Measurements from ENCODE around the gene TECR.

Gene TECR

GRCh38 chr19:14528419-14529253 lies 758 bp upstream of the TECR start:
- no peak for TF ChIP-seq CTCF (IDR thresholded peaks at IDR 0.05; ENCODE audit: low read depth, low read length)
- H3K4me3 ChIP-seq (ENCODE audit: low read depth, low read length) = peak overlapping the region; percentile 44
- peaks cover 15% of the 10 kb centered on the region for H3K36me3 ChIP-seq
- H3K27ac ChIP-seq = peak overlapping the region; percentile 85
- no peaks in the 10 kb centered on the region for H3K27me3 ChIP-seq (ENCODE audit: insufficient read depth, low read depth, severe bottlenecking)
- H3K9me3 ChIP-seq (ENCODE audit: severe bottlenecking) = no peaks in the 10 kb centered on the region
- no peak for DNase-seq

GRCh38 chr19:14530005-14530348 lies 583 bp downstream of the TECR start:
- H3K4me3 ChIP-seq (ENCODE audit: low read depth, low read length) = peak overlapping the region; percentile 73
- no peak for TF ChIP-seq CTCF (IDR thresholded peaks at IDR 0.05; ENCODE audit: low read depth, low read length)
- H3K27ac ChIP-seq = peak overlapping the region; percentile 94
- H3K27me3 ChIP-seq (ENCODE audit: insufficient read depth, low read depth, severe bottlenecking) = no peaks in the 10 kb centered on the region
- H3K36me3 ChIP-seq = peaks cover 21% of the 10 kb centered on the region
- DNase-seq = no peak
- H3K9me3 ChIP-seq (ENCODE audit: severe bottlenecking) = no peaks in the 10 kb centered on the region

- H3K9me3 ChIP-seq (ENCODE audit: severe bottlenecking) = no peaks in the 10 kb centered on the region
- peaks cover 21% of the 10 kb centered on the region for H3K36me3 ChIP-seq
- DNase-seq = no peak
- H3K27ac ChIP-seq = no peak overlapping the region; the same call in 1 of the 2 replicates
- no peaks in the 10 kb centered on the region for H3K27me3 ChIP-seq (ENCODE audit: insufficient read depth, low read depth, severe bottlenecking)
- H3K4me3 ChIP-seq (ENCODE audit: low read depth, low read length) = peak overlapping the region; percentile 73
- no peak for TF ChIP-seq CTCF (IDR thresholded peaks at IDR 0.05; ENCODE audit: low read depth, low read length)
Measured at GRCh38 chr19:14530506-14530905, 1.1 kb downstream of the TECR start.

- no peak overlapping the region for H3K27ac ChIP-seq
Measured at GRCh38 chr19:14533450-14533849, 4.1 kb downstream of the TECR start.

GRCh38 chr19:14536926-14537692 lies 7.7 kb downstream of the TECR start:
- Histone ChIP-seq H3K9me3 (ENCODE audit: severe bottlenecking) (no peaks in the 10 kb centered on the region), H3K4me3 (ENCODE audit: low read depth, low read length) (no peak overlapping the region), H3K36me3 (peaks cover 22% of the 10 kb centered on the region), H3K27ac (no peak overlapping the region), H3K27me3 (ENCODE audit: insufficient read depth, low read depth, severe bottlenecking) (no peaks in the 10 kb centered on the region)
- no peak for TF ChIP-seq CTCF (IDR thresholded peaks at IDR 0.05; ENCODE audit: low read depth, low read length)
- DNase-seq = peak; percentile 55

More at GRCh38 chr19:14533450-14533849, 4.1 kb downstream of the TECR start:
- no peaks in the 10 kb centered on the region for H3K9me3 ChIP-seq (ENCODE audit: severe bottlenecking)
- H3K27me3 ChIP-seq (ENCODE audit: insufficient read depth, low read depth, severe bottlenecking) = no peaks in the 10 kb centered on the region
- H3K4me3 ChIP-seq (ENCODE audit: low read depth, low read length) = no peak overlapping the region
- TF ChIP-seq CTCF (IDR thresholded peaks at IDR 0.05; ENCODE audit: low read depth, low read length) = no peak
- peaks cover 26% of the 10 kb centered on the region for H3K36me3 ChIP-seq
- DNase-seq = no peak
